H1 (cell line): ENCODE measurements around the gene PCDHA1. TPM values are rescaled to one million over a fixed set of nuclear protein-coding genes. Genes with fewer than 3 reads are reported as not detected.

ENCODE experiments used
- CTCF ChIA-PET: fragments of 300-600 bp; sonication (Branson Sonifier 250); formaldehyde crosslinking; loops from one replicate; lab custom pipeline; 2021; ENCODE audit not compliant: partially characterized antibody; lab: Charles Lee
- POLR2A ChIA-PET: fragments of 300-600 bp; sonication (Branson Sonifier 250); formaldehyde crosslinking; loops from one replicate; lab custom pipeline; 2021; ENCODE audit warnings: inconsistent platforms; ENCODE audit not compliant: partially characterized antibody; lab: Charles Lee
- DNase-seq, 2 experiments: peaks; one replicate each; pipeline versions ENCODE4 v3.0.0 to v3.0.0-alpha.2; 2010 to 2022; ENCODE audit warnings: low spot score in 2 of 2, low read depth in 1 of 2, mixed read lengths in 1 of 2
- FAIRE-seq: peaks from 2 replicates; lab custom pipeline; 2011; peaks lifted over from hg19 to GRCh38; lab: Jason Lieb, UNC
- H2AFZ ChIP-seq: 2 replicates; pipeline ENCODE4 v1.8.1; 2012; ENCODE audit warnings: low read length, inconsistent platforms
- H2AK5ac ChIP-seq: 2 replicates; pipeline ENCODE4 v1.6.1; 2013; ENCODE audit warnings: low read depth, low read length
- H2BK120ac ChIP-seq: replicated peaks from 2 replicates; pipeline ENCODE3; 2013; ENCODE audit warnings: low read depth, low read length, inconsistent platforms
- H2BK12ac ChIP-seq: 2 replicates; pipeline ENCODE4 v1.6.1; 2013; ENCODE audit warnings: low read depth, low read length
- H2BK15ac ChIP-seq: 2 replicates; pipeline ENCODE4 v1.6.1; 2013; ENCODE audit warnings: low read length
- H2BK20ac ChIP-seq: 2 replicates; pipeline ENCODE4 v1.6.1; 2013; ENCODE audit warnings: low read length
- H2BK5ac ChIP-seq: 2 replicates; pipeline ENCODE4 v1.6.1; 2013; ENCODE audit warnings: low read depth, low read length
- H3K14ac ChIP-seq: 2 replicates; pipeline ENCODE4 v1.6.1; 2013; ENCODE audit warnings: inconsistent platforms; ENCODE audit not compliant: insufficient read length
- H3K18ac ChIP-seq: 2 replicates; pipeline ENCODE4 v1.6.1; 2013; ENCODE audit warnings: low read length; ENCODE audit errors: extremely low read depth
- H3K23ac ChIP-seq: 2 replicates; pipeline ENCODE4 v1.6.1; 2013; ENCODE audit warnings: inconsistent platforms; ENCODE audit not compliant: insufficient read length
- H3K23me2 ChIP-seq: 2 replicates; pipeline ENCODE4 v1.6.1; 2013; ENCODE audit warnings: low read depth, low read length
- H3K27ac ChIP-seq: 2 replicates; pipeline ENCODE4 v1.6.1; 2011; ENCODE audit warnings: low read depth, low read length, inconsistent platforms
- H3K27me3 ChIP-seq, 4 experiments: replicated peaks in 1 of 4; 1 replicate in 1 of 4; 2 replicates in 3 of 4; pipeline versions ENCODE4 v1.6.1 to v1.8.1; 2011 to 2013; ENCODE audit warnings: low read length in 3 of 4, mild to moderate bottlenecking in 3 of 4, inconsistent platforms in 2 of 4, mixed read lengths in 2 of 4, moderate library complexity in 1 of 4; ENCODE audit not compliant: control insufficient read depth in 3 of 4, insufficient read depth in 3 of 4; ENCODE audit errors: extremely low read depth in 1 of 4
- H3K36me3 ChIP-seq, 4 experiments: 2 replicates each; pipeline versions ENCODE4 v1.6.1 to v1.8.1; 2011 to 2013; ENCODE audit warnings: mild to moderate bottlenecking in 4 of 4, low read length in 3 of 4, moderate library complexity in 2 of 4, control low read depth in 1 of 4, inconsistent platforms in 1 of 4; ENCODE audit not compliant: insufficient read depth in 4 of 4, control insufficient read depth in 2 of 4
- H3K4ac ChIP-seq: replicated peaks from 2 replicates; pipeline ENCODE3; 2013; ENCODE audit warnings: low read length, low read depth, mixed read lengths, inconsistent platforms; ENCODE audit not compliant: insufficient read length
- H3K4me1 ChIP-seq, 4 experiments: replicated peaks in 1 of 4; 1 replicate in 1 of 4; 2 replicates in 3 of 4; pipeline versions ENCODE4 v1.6.1 to v1.8.1; 2011 to 2013; ENCODE audit warnings: low read length in 3 of 4, inconsistent platforms in 2 of 4, mixed read lengths in 1 of 4; ENCODE audit not compliant: insufficient read depth in 4 of 4, control insufficient read depth in 3 of 4
- H3K4me2 ChIP-seq, 2 experiments: 2 replicates each; pipeline versions ENCODE4 v1.6.1 to v1.8.1; 2011 to 2013; ENCODE audit warnings: low read depth in 2 of 2, low read length in 2 of 2, control low read depth in 1 of 2, inconsistent platforms in 1 of 2, mild to moderate bottlenecking in 1 of 2; ENCODE audit not compliant: insufficient read depth in 1 of 2
- H3K4me3 ChIP-seq, 4 experiments: fragments of 200-600, 300-600 bp in 1 of 4; sonication (generic), shearing (Covaris generic), sonication (Bioruptor Twin) in 1 of 4; 2 replicates each; pipeline versions ENCODE4 v1.5.1 to v1.8.1; 2011 to 2016; ENCODE audit warnings: low read length in 4 of 4, low read depth in 3 of 4, control low read depth in 2 of 4, inconsistent platforms in 2 of 4, mild to moderate bottlenecking in 2 of 4, mixed read lengths in 1 of 4, moderate library complexity in 1 of 4; ENCODE audit not compliant: insufficient read depth in 2 of 4; ENCODE audit errors: extremely low read depth in 1 of 4
- H3K56ac ChIP-seq: replicated peaks from 2 replicates; pipeline ENCODE3; 2013; ENCODE audit warnings: low read depth, mild to moderate bottlenecking, mixed read lengths, low read length, inconsistent platforms; ENCODE audit not compliant: insufficient read length
- H3K79me1 ChIP-seq: 2 replicates; pipeline ENCODE4 v1.6.1; 2013; ENCODE audit warnings: low read depth, low read length, control low read depth
- H3K79me2 ChIP-seq, 2 experiments: 2 replicates each; pipeline versions ENCODE4 v1.6.1 to v1.8.1; 2012 to 2013; ENCODE audit warnings: low read length in 2 of 2, mild to moderate bottlenecking in 2 of 2, inconsistent platforms in 1 of 2; ENCODE audit not compliant: insufficient read depth in 2 of 2, control insufficient read depth in 1 of 2
- H3K9ac ChIP-seq, 4 experiments: replicated peaks in 1 of 4; 1 replicate in 1 of 4; 2 replicates in 3 of 4; pipeline versions ENCODE4 v1.6.1 to v1.8.1; 2011 to 2013; ENCODE audit warnings: low read depth in 3 of 4, low read length in 3 of 4, control low read depth in 2 of 4, mild to moderate bottlenecking in 2 of 4, moderate library complexity in 2 of 4, inconsistent platforms in 1 of 4; ENCODE audit errors: extremely low read depth in 1 of 4
- H3K9me3 ChIP-seq, 2 experiments: 2 replicates each; pipeline versions ENCODE4 v1.6.1 to v1.8.1; 2012 to 2013; ENCODE audit warnings: mild to moderate bottlenecking in 2 of 2, moderate library complexity in 2 of 2, control low read depth in 1 of 2, inconsistent platforms in 1 of 2, low read depth in 1 of 2, low read length in 1 of 2, mixed read lengths in 1 of 2; ENCODE audit not compliant: insufficient read depth in 2 of 2
- H4K20me1 ChIP-seq, 2 experiments: replicated peaks in 1 of 2; 2 replicates each; pipeline versions ENCODE3 to v1.8.1; 2011 to 2013; ENCODE audit warnings: inconsistent platforms in 2 of 2, low read length in 2 of 2, mild to moderate bottlenecking in 1 of 2; ENCODE audit not compliant: insufficient read depth in 2 of 2, control insufficient read depth in 1 of 2
- H4K5ac ChIP-seq: 2 replicates; pipeline ENCODE4 v1.6.1; 2013; ENCODE audit warnings: low read length, low read depth, mixed read lengths, inconsistent platforms; ENCODE audit not compliant: insufficient read length
- H4K8ac ChIP-seq: 2 replicates; pipeline ENCODE4 v1.8.0; 2013; ENCODE audit warnings: mild to moderate bottlenecking, moderate library complexity, low read length, inconsistent platforms; ENCODE audit not compliant: insufficient read depth; ENCODE audit errors: extremely low read depth
- H4K91ac ChIP-seq: replicated peaks from 2 replicates; pipeline ENCODE3; 2013; ENCODE audit warnings: low read length, mixed read lengths, inconsistent platforms; ENCODE audit not compliant: insufficient read length
- ATF2 ChIP-seq: IDR thresholded peaks from 2 replicates; pipeline ENCODE4 v1.6.1; 2012; ENCODE audit warnings: low read length, inconsistent platforms
- CBX8 ChIP-seq: fragments of 300-800, 300-1000 bp; sonication (generic); IDR thresholded peaks from 2 replicates; pipeline ENCODE4 v1.7.1; 2016; ENCODE audit warnings: low read depth, low read length, borderline replicate concordance
- CEBPB ChIP-seq: IDR thresholded peaks from 2 replicates; pipeline ENCODE4 v1.6.1; 2012; ENCODE audit warnings: low read depth, low read length
- EGR1 ChIP-seq: IDR thresholded peaks from 2 replicates; pipeline ENCODE4 v1.6.1; 2011; ENCODE audit warnings: low read depth, low read length, borderline replicate concordance
- JUND ChIP-seq: IDR thresholded peaks from 2 replicates; pipeline ENCODE4 v1.6.1; 2011; ENCODE audit warnings: mild to moderate bottlenecking, improper control_type of control experiment, low read length
- NANOG ChIP-seq: IDR thresholded peaks from 2 replicates; pipeline ENCODE4 v1.6.1; 2011; ENCODE audit warnings: low read length, low read depth, mild to moderate bottlenecking, inconsistent platforms; ENCODE audit not compliant: insufficient read depth, poor library complexity, severe bottlenecking
- POLR2A ChIP-seq, 2 experiments: IDR thresholded peaks; 1 replicate in 1 of 2; 2 replicates in 1 of 2; pipeline ENCODE4 v1.6.1; 2011; ENCODE audit warnings: low read depth in 2 of 2, low read length in 2 of 2, mild to moderate bottlenecking in 2 of 2; ENCODE audit errors: control extremely low read depth in 1 of 2
- SIN3A ChIP-seq, 2 experiments: IDR thresholded peaks in 1 of 2; conservative IDR thresholded peaks in 1 of 2; 2 replicates each; pipeline ENCODE4 v1.6.1; 2011 to 2012; ENCODE audit warnings: low read length in 2 of 2, improper control_type of control experiment in 1 of 2, low read depth in 1 of 2, mild to moderate bottlenecking in 1 of 2
- SUZ12 ChIP-seq: fragments of 200-600 bp; sonication (generic); IDR thresholded peaks from 2 replicates; pipeline ENCODE4 v1.6.1; 2012; ENCODE audit warnings: mild to moderate bottlenecking, inconsistent platforms, low read length, moderate library complexity, mixed read lengths
- YY1 ChIP-seq: IDR thresholded peaks from 2 replicates; pipeline ENCODE4 v1.6.1; 2011; ENCODE audit warnings: low read depth, mild to moderate bottlenecking, low read length
- WGBS, 2 experiments: shearing (Covaris generic) in 1 of 2; methylation state at CpG; one replicate each; pipeline versions ENCODE4 v1.1.6 to v1.1.7; 2013 to 2015; ENCODE audit warnings: low lambda C conversion rate in 2 of 2, mixed read lengths in 2 of 2, inconsistent platforms in 1 of 2, low coverage in 1 of 2, missing lambda C conversion rate in 1 of 2; ENCODE audit not compliant: insufficient replicate concordance in 2 of 2, insufficient coverage in 1 of 2, insufficient read length in 1 of 2; ENCODE audit errors: extremely low coverage in 1 of 2, missing lambda C conversion rate in 1 of 2; 5-methylcytosine and 5-hydroxymethylcytosine counted together
- polyA plus RNA-seq, 7 experiments: library from polyadenylated mRNA; depleted of rRNA in 3 of 7; stranded (reverse) in 5 of 7; unstranded in 2 of 7; fragments of >200 nt in 5 of 7; fragments of 200-250 nt in 2 of 7; gene quantifications; 1 replicate in 5 of 7; 2 replicates in 1 of 7; 4 replicates in 1 of 7; pipeline versions ENCODE4 v1.2.1 to v1.2.3, GENCODE V29; 2011 to 2013; ENCODE audit warnings: missing spikeins in 2 of 7, mixed read lengths in 2 of 7
- total RNA-seq: library from RNA; stranded (reverse); fragmentation: NEBNext Ultra II Directional; extraction: Animal tissue kit (Norgen Biotek cat#: 25700); gene quantifications from 2 replicates; pipeline ENCODE4 v1.2.1, GENCODE V29; 2021

The PCDHA1 gene
- total and polyA plus RNA-seq, 2 of the 8 experiments (the other 6 are each of a cell fraction or from before 2014, with no cell fraction given), result 0.23 to 0.50 TPM

GRCh38 chr5:140862441-140863295, 76.7 kb downstream of the PCDHA1 start:
- no peak overlapping the region; the same call in 1 of the 2 replicates for H4K8ac ChIP-seq
- no peak overlapping the region for H4K91ac ChIP-seq
- H3K4ac ChIP-seq, result no peak overlapping the region
- H2BK120ac ChIP-seq, result no peak overlapping the region
- no peak overlapping the region for H3K23ac ChIP-seq
- H2BK12ac ChIP-seq, result no peak overlapping the region
- H3K14ac ChIP-seq, result no peak overlapping the region
- no peak overlapping the region for H3K18ac ChIP-seq
- no peak overlapping the region for H2AFZ ChIP-seq
- H2BK15ac ChIP-seq, result no peak overlapping the region
- H3K27me3 ChIP-seq, result no peaks in the 10 kb centered on the region
- no peaks in the 10 kb centered on the region for H3K4me1 ChIP-seq
- H3K36me3 ChIP-seq, result peaks cover 0 to 13% (median 3%) of the 10 kb centered on the region in 4 experiments; a peak in 4 of 8 replicates
- 97% methylated on average over 73 of the region's 76 CpGs; no CpG with 5 or more reads in 1 of the 2 experiments for WGBS, 2 experiments
- no peak overlapping the region for H3K4me2 ChIP-seq
- no peak overlapping the region for H3K27ac ChIP-seq
- no peaks in the 10 kb centered on the region for H3K23me2 ChIP-seq
- H4K20me1 ChIP-seq, result no peaks in the 10 kb centered on the region
- no peak overlapping the region for H2BK5ac ChIP-seq
- H2AK5ac ChIP-seq, result no peak overlapping the region
- H3K4me3 ChIP-seq, result no peak overlapping the region
- no peak overlapping the region for H3K9ac ChIP-seq
- DNase-seq, result no peak
- no peak overlapping the region for H2BK20ac ChIP-seq
- H4K5ac ChIP-seq, result no peak overlapping the region
- FAIRE-seq, result no peak
- H3K9me3 ChIP-seq, result peaks cover 11 to 20% of the 10 kb centered on the region in 2 experiments; a peak in 3 of 4 replicates
- no peak overlapping the region for H3K56ac ChIP-seq
- CTCF ChIA-PET, result interaction anchor here (0.6 to 8.1 kb wide), 15 partner anchors 8 to 448 kb away, joined by 3 to 122 read pairs (median 5); partner anchors contain the start of genes PCDHA12, PCDHA13, PCDHA4 and PCDHA7
- POLR2A ChIA-PET, result interaction anchor here (1.4 kb wide), 1 partner anchor 188 kb away, joined by 4 read pairs; the partner anchor contains the start of gene PCDHB1
- no peaks in the 10 kb centered on the region; a peak in 1 of 4 replicates for H3K79me2 ChIP-seq
- H3K79me1 ChIP-seq, result no peaks in the 10 kb centered on the region
- TF ChIP-seq POLR2A (IDR thresholded peaks at IDR 0.05; ENCODE audit: control extremely low read depth in 1 of 2, low read depth in 2 of 2, low read length in 2 of 2) (no peak), CEBPB (no peak), NANOG (no peak), SIN3A (conservative IDR thresholded peaks at IDR 0.05 in 1 of 2, IDR thresholded peaks at IDR 0.05 in 1 of 2; ENCODE audit: low read depth in 1 of 2, low read length in 2 of 2) (no peak), CBX8 (no peak), ATF2 (no peak), SUZ12 (no peak), YY1 (no peak), JUND (no peak), EGR1 (no peak)
